Stomach (tissue), 9 donors: ENCODE measurements around the gene TNNI3K. TPM values are rescaled to one million over a fixed set of nuclear protein-coding genes. Genes with fewer than 3 reads are reported as not detected.

Experiments used
- DNase-seq, 2 donors: peaks; one replicate each; pipeline versions ENCODE4 v3.0.0 to v3.0.0-alpha.2; 2013 to 2019
- H3K27ac ChIP-seq, 5 donors: fragments of 200-600 bp in 4 of 5; sonication (generic) in 4 of 5; one replicate each; pipeline ENCODE4 v1.5.1; 2013 to 2019; ENCODE audit warnings: mild to moderate bottlenecking in 1 of 5, moderate library complexity in 1 of 5
- H3K27me3 ChIP-seq, 3 donors: fragments of 200-600 bp; sonication (generic); one replicate each; pipeline ENCODE4 v1.5.1; 2017 to 2019; ENCODE audit warnings: mixed run types in 1 of 3
- H3K36me3 ChIP-seq, 4 donors: fragments of 200-600 bp; sonication (generic); 1 replicate in 3 of 4; 2 replicates in 1 of 4; pipeline ENCODE4 v1.5.1; 2016 to 2019
- H3K4me1 ChIP-seq, 4 donors: fragments of 200-600 bp; sonication (generic); one replicate each; pipeline ENCODE4 v1.5.1; 2016 to 2019
- H3K4me3 ChIP-seq, 4 donors: fragments of 200-600 bp; sonication (generic) in 3 of 4; one replicate each; pipeline ENCODE4 v1.5.1; 2016 to 2019; ENCODE audit warnings: mild to moderate bottlenecking in 1 of 4
- H3K9me3 ChIP-seq, 4 donors: fragments of 200-600 bp; sonication (generic); one replicate each; pipeline ENCODE4 v1.5.1; 2016 to 2019
- EP300 ChIP-seq: sonication (generic); formaldehyde crosslinking; IDR thresholded peaks from one replicate; pipeline ENCODE4 v1.6.1; 2017; ENCODE audit warnings: antibody characterized with exemption
- POLR2A ChIP-seq, 4 donors: fragments of 450-650 bp; IDR thresholded peaks; one replicate each; pipeline ENCODE4 v1.6.1; 2016; ENCODE audit warnings: antibody characterized with exemption in 4 of 4, control low read depth in 2 of 4, mild to moderate bottlenecking in 1 of 4, moderate library complexity in 1 of 4
- POLR2AphosphoS5 ChIP-seq, 3 donors: sonication (generic); formaldehyde crosslinking; IDR thresholded peaks; one replicate each; pipeline ENCODE4 v1.6.1; 2016; ENCODE audit warnings: antibody characterized with exemption in 3 of 3
- WGBS, 5 donors: extraction: QIAGEN DNeasy Blood & Tissue Kit in 3 of 5; methylation state at CpG; one replicate each; pipeline versions ENCODE4 v1.1.5 to v1.1.7; 2013 to 2018; 5-methylcytosine and 5-hydroxymethylcytosine counted together
- intact Hi-C: fragments of 100-400 bp; cut with DNase I; formaldehyde crosslinking; loops from one replicate; pipeline ENCODE4 v1.15.1; 2023; ENCODE audit warnings: low total_unique reads
- polyA plus RNA-seq, 3 donors: library from polyadenylated mRNA; stranded (reverse); fragments of 200-250 nt; gene quantifications; one replicate each; pipeline ENCODE4 v1.2.3, GENCODE V29; 2013
- total RNA-seq, 5 donors: library from RNA; depleted of rRNA; stranded (reverse); fragments of >200 nt; gene quantifications; one replicate each; pipeline versions ENCODE4 v1.1.0 to v1.2.3, GENCODE V29; 2014 to 2016
- TF ChIP-seq, protein P1 (sequence below), 7 experiments: fragments of 450-650 bp in 4 of 7; fragments of 200-600 bp in 3 of 7; sonication (generic) in 3 of 7; IDR thresholded peaks; one replicate each; pipeline ENCODE4 v1.5.1; 2016 to 2019; ENCODE audit warnings: antibody characterized with exemption in 7 of 7, control low read depth in 2 of 7, mild to moderate bottlenecking in 1 of 7
- donor health status: healthy with polysubstance abuse.
- donor health status: Bipolar disorder and iron deficiency.
- donor health status: healthy.

Gene TNNI3K
- total and polyA plus RNA-seq, 8 donors: 0.25 to 7.0 (median 1.7) TPM; not detected in 4

DNA sequence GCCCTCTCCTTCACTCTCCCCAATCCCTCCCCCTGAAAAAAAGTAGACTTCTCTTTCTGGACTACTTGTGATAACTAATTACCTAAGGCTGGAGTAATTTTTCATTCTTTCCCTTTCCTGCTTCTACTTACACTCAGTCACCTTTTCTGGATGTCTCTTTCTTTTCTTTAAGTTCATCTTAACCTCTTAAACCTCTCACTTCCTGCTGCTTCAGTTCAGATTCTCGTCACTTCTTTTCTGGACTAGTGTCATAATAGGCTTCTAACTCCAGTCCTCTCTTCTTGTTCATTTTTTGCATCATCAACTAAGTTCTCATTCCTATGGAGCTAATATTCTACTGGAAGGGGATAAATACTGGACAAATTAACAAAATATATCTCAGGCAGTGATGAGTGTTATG, 201.8 kb downstream of the TNNI3K start:
- H3K9me3 ChIP-seq: no peaks in the 10 kb centered on the region
- no peak overlapping the region for H3K27ac ChIP-seq
- H3K4me1 ChIP-seq: no peaks in the 10 kb centered on the region
- intact Hi-C loops: no loop called here
- TF ChIP-seq EP300 (no peak), POLR2A (IDR thresholded peaks at IDR 0.05) (no peak), POLR2AphosphoS5 (IDR thresholded peaks at IDR 0.05) (no peak)
- TF ChIP-seq, protein P1, sequence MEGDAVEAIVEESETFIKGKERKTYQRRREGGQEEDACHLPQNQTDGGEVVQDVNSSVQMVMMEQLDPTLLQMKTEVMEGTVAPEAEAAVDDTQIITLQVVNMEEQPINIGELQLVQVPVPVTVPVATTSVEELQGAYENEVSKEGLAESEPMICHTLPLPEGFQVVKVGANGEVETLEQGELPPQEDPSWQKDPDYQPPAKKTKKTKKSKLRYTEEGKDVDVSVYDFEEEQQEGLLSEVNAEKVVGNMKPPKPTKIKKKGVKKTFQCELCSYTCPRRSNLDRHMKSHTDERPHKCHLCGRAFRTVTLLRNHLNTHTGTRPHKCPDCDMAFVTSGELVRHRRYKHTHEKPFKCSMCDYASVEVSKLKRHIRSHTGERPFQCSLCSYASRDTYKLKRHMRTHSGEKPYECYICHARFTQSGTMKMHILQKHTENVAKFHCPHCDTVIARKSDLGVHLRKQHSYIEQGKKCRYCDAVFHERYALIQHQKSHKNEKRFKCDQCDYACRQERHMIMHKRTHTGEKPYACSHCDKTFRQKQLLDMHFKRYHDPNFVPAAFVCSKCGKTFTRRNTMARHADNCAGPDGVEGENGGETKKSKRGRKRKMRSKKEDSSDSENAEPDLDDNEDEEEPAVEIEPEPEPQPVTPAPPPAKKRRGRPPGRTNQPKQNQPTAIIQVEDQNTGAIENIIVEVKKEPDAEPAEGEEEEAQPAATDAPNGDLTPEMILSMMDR (IDR thresholded peaks at IDR 0.05): no peak
- 72 to 83% (median 78%) methylated on average over 1 of the region's 1 CpG for WGBS, 5 donors
- no peaks in the 10 kb centered on the region for H3K27me3 ChIP-seq
- H3K4me3 ChIP-seq: no peak overlapping the region
- no peaks in the 10 kb centered on the region for H3K36me3 ChIP-seq
- DNase-seq: no peak

DNA sequence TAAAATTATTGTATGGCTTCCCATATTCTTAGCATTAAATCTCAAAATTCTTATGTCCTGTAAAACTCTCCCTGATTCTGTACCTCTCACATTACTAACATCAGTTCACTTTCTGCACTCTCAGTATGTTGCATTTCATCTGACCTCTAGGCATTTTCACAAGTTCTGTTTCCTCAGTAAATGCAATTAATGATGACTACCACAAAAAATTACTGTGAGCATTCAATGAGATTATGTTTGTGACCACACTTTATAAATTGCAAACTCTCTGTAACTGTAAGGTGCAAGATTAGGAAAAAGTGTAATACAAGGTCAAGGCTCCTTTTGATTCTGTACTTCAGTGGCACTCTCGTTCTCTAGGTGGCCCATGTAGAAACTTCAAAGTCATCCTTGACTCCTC, 216.8 kb downstream of the TNNI3K start:
- 52 to 71% (median 69%) methylated on average over 1 of the region's 1 CpG for WGBS, 5 donors
- Histone ChIP-seq H3K27ac (no peak overlapping the region), H3K9me3 (peaks cover 0 to 7% (median 0%) of the 10 kb centered on the region in 4 donors), H3K4me3 (no peak overlapping the region), H3K36me3 (no peaks in the 10 kb centered on the region), H3K27me3 (no peaks in the 10 kb centered on the region), H3K4me1 (no peaks in the 10 kb centered on the region)
- no peak for DNase-seq
- intact Hi-C loops: no loop called here
- TF ChIP-seq, protein P1 (IDR thresholded peaks at IDR 0.05): no peak
- TF ChIP-seq EP300 (no peak), POLR2AphosphoS5 (IDR thresholded peaks at IDR 0.05) (no peak), POLR2A (IDR thresholded peaks at IDR 0.05) (no peak)

DNA sequence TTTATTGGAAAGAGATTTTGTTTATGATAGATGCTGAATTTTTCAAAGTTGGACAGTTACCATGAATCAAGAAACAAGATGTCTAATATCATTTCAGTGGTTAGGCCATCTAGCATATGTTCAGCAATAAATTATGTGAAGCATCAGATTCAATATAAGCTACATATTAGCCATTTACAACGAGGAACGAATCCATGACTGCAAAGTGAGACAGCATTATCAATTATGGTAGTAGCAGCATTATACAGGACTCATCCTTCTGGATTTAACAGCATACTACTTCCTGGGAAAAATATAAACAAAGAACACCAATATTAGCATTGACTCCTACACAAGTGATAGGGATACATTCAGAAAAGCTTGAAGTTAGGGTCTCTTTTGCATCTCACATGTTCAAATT, 218.1 kb downstream of the TNNI3K start:
- H3K27me3 ChIP-seq: no peaks in the 10 kb centered on the region
- H3K9me3 ChIP-seq: peaks cover 0 to 7% (median 0%) of the 10 kb centered on the region in 4 donors
- TF ChIP-seq EP300 (no peak), POLR2AphosphoS5 (IDR thresholded peaks at IDR 0.05) (no peak), POLR2A (IDR thresholded peaks at IDR 0.05) (no peak)
- TF ChIP-seq, protein P1 (IDR thresholded peaks at IDR 0.05): no peak
- intact Hi-C loops: no loop called here
- H3K4me1 ChIP-seq: no peaks in the 10 kb centered on the region
- H3K4me3 ChIP-seq: no peak overlapping the region
- no peak overlapping the region for H3K27ac ChIP-seq
- 72 to 89% (median 86%) methylated on average over 2 of the region's 2 CpGs for WGBS, 5 donors
- no peak for DNase-seq
- H3K36me3 ChIP-seq: no peaks in the 10 kb centered on the region

DNA sequence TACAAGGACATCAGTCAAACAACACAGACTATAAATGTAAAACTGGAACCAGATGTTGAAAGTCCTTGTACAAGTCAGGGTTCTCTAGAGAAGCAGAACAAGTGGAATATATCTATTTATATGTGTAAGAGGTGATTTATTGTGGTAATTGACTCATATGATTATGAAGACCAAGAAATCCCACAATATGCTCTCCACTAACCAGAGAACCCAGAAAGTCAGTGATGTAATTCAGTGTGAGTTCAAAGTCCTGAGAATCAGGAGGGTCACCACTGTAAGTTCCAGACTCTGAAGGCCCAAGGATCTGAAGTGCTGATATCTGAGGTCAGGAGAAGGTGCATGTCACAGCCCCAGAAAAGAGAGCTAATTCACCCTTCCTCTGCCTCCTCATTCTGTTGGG, 220.2 kb downstream of the TNNI3K start:
- no peak for DNase-seq
- H3K27me3 ChIP-seq: no peaks in the 10 kb centered on the region
- H3K9me3 ChIP-seq: peaks cover 0 to 6% (median 0%) of the 10 kb centered on the region in 4 donors
- H3K27ac ChIP-seq: no peak overlapping the region
- intact Hi-C loops: no loop called here
- H3K4me1 ChIP-seq: no peaks in the 10 kb centered on the region
- TF ChIP-seq EP300 (no peak), POLR2A (IDR thresholded peaks at IDR 0.05) (no peak), POLR2AphosphoS5 (IDR thresholded peaks at IDR 0.05) (no peak)
- TF ChIP-seq, protein P1 (IDR thresholded peaks at IDR 0.05): no peak
- no peak overlapping the region for H3K4me3 ChIP-seq
- H3K36me3 ChIP-seq: no peaks in the 10 kb centered on the region
